ENCODE data around the gene KIF11. TPM values are rescaled to one million over a fixed set of nuclear protein-coding genes. Genes with fewer than 3 reads are reported as not detected.
"Not testable (repeated sequence)": the region's sequence is repeated elsewhere in the genome, so short reads cannot be mapped to it uniquely, and the experiment has no call there.

KIF11 gene
- total RNA-seq, 1 experiment from 2014 or later: 47.8 TPM

GRCh38 chr10:92575961-92576360, 17.0 kb upstream of the KIF11 start:
- intact Hi-C loops (cut with micrococcal nuclease; ENCODE audit: unreplicated experiment) (no loop called here), in situ Hi-C loops (cut with HindIII; ENCODE audit: low pct_unique_long_range_greater_than_20kb, low sequenced_read_pairs) (no loop called here)
- Histone ChIP-seq H3K9me3 (ENCODE audit: control insufficient read depth, insufficient read depth, low read depth, low read length) (no peaks in the 10 kb centered on the region), H3K4me3 (ENCODE audit: low read depth in 2 of 2, low read length in 2 of 2) (no peak overlapping the region), H3K36me3 (ENCODE audit: control insufficient read depth, insufficient read depth, low read length) (no peaks in the 10 kb centered on the region), H3K4me1 (ENCODE audit: control insufficient read depth, insufficient read depth, low read length) (peaks cover 20% of the 10 kb centered on the region), H3K27me3 (ENCODE audit: control insufficient read depth, insufficient read depth, low read length) (no peaks in the 10 kb centered on the region), H3K27ac (ENCODE audit: low read length) (no peak overlapping the region)
- ATAC-seq (no peak), DNase-seq (ENCODE audit: low read depth, low spot score) (no peak)
- no TSS peak for BruUV-seq (replicated peaks)
- ChIA-PET CTCF (interaction anchor here (0.7 kb wide), 1 partner anchor 58 kb away, joined by 5 read pairs; no protein-coding TSS in a partner anchor), POLR2A (no interaction called here)
- TF ChIP-seq SIN3A (IDR thresholded peaks at IDR 0.05; ENCODE audit: borderline replicate concordance, insufficient read depth, low read depth, low read length): no peak
- no peak for TF ChIP-seq REST (IDR thresholded peaks at IDR 0.05; ENCODE audit: insufficient read depth in 1 of 2, low read depth in 2 of 2, low read length in 1 of 2)
- TF ChIP-seq CTCF (IDR thresholded peaks at IDR 0.05): no peak
- TF ChIP-seq TCF7L2 (IDR thresholded peaks at IDR 0.05; ENCODE audit: low read depth, low read length): no peak
- no peak for TF ChIP-seq POLR2AphosphoS5 (IDR thresholded peaks at IDR 0.05; ENCODE audit: low read depth, low read length)

GRCh38 chr10:92582347-92582746, 10.6 kb upstream of the KIF11 start:
- intact Hi-C loops (cut with micrococcal nuclease; ENCODE audit: unreplicated experiment); BruUV-seq (replicated peaks); DNase-seq (ENCODE audit: low read depth, low spot score); H3K36me3 ChIP-seq (ENCODE audit: control insufficient read depth, insufficient read depth, low read length); ATAC-seq; H3K27me3 ChIP-seq (ENCODE audit: control insufficient read depth, insufficient read depth, low read length); H3K4me3 ChIP-seq (ENCODE audit: low read depth in 2 of 2, low read length in 2 of 2); CTCF ChIA-PET; in situ Hi-C loops (cut with HindIII; ENCODE audit: low pct_unique_long_range_greater_than_20kb, low sequenced_read_pairs); H3K27ac ChIP-seq (ENCODE audit: low read length); H3K9me3 ChIP-seq (ENCODE audit: control insufficient read depth, insufficient read depth, low read depth, low read length); H3K4me1 ChIP-seq (ENCODE audit: control insufficient read depth, insufficient read depth, low read length): not testable (repeated sequence)
- POLR2A ChIA-PET: interaction anchor here (0.6 kb wide), 1 partner anchor 1432 kb away, joined by 7 read pairs; no protein-coding TSS in a partner anchor
